Nephron progenitor cell (in vitro differentiated cells): ENCODE data around the gene CNTN5.

Source experiments
- DNase-seq: peaks from one replicate; pipeline ENCODE4 v3.0.0; 2021
- H3K27ac Mint-ChIP-seq: 2 replicates; pipeline ENCODE4 v1.8.0; 2021; ENCODE audit warnings: mild to moderate bottlenecking, moderate library complexity, mixed read lengths
- H3K27me3 Mint-ChIP-seq: 2 replicates; pipeline ENCODE4 v1.8.0; 2021; ENCODE audit warnings: mild to moderate bottlenecking, low read depth, mixed read lengths; ENCODE audit not compliant: poor library complexity
- H3K36me3 Mint-ChIP-seq: 2 replicates; pipeline ENCODE4 v1.8.0; 2021; ENCODE audit warnings: low read depth, mixed read lengths
- H3K4me1 Mint-ChIP-seq: 2 replicates; pipeline ENCODE4 v1.8.0; 2021; ENCODE audit warnings: mixed read lengths
- H3K4me3 Mint-ChIP-seq: 2 replicates; pipeline ENCODE4 v1.8.0; 2021; ENCODE audit warnings: mild to moderate bottlenecking, moderate library complexity, mixed read lengths
- H3K9me3 Mint-ChIP-seq: 2 replicates; pipeline ENCODE4 v1.8.0; 2021; ENCODE audit warnings: mild to moderate bottlenecking, moderate library complexity, mixed read lengths
- TF ChIP-seq, protein P1 (sequence below): fragments of 200-600 bp; sonication (generic); IDR thresholded peaks from 2 replicates; pipeline ENCODE4 v1.5.0; 2021; ENCODE audit warnings: antibody characterized with exemption

Gene CNTN5

DNA sequence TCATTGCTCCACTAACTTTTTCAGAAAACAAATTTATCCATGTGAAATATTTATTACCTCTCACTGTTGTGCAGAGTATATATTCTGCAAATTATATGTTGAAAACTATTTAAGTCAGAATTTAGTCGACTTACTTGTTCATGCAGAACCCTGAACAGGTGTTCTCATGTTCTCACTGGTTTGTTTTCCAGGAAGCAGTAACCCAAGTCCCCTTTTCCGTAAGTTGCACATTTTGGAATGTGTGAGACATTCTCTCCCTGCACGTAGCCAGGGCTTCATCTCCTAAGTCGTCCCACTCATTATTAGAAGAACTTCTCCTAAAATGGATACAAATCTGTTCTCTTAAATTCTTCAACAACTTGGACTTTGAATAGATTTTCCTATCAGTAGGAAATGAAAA, 524.9 kb downstream of the CNTN5 start:
- no peak overlapping the region for H3K4me3 Mint-ChIP-seq
- no peak overlapping the region for H3K27ac Mint-ChIP-seq
- H3K36me3 Mint-ChIP-seq = no peaks in the 10 kb centered on the region
- H3K27me3 Mint-ChIP-seq = no peaks in the 10 kb centered on the region
- no peaks in the 10 kb centered on the region for H3K9me3 Mint-ChIP-seq
- no peak for DNase-seq
- TF ChIP-seq, protein P1, sequence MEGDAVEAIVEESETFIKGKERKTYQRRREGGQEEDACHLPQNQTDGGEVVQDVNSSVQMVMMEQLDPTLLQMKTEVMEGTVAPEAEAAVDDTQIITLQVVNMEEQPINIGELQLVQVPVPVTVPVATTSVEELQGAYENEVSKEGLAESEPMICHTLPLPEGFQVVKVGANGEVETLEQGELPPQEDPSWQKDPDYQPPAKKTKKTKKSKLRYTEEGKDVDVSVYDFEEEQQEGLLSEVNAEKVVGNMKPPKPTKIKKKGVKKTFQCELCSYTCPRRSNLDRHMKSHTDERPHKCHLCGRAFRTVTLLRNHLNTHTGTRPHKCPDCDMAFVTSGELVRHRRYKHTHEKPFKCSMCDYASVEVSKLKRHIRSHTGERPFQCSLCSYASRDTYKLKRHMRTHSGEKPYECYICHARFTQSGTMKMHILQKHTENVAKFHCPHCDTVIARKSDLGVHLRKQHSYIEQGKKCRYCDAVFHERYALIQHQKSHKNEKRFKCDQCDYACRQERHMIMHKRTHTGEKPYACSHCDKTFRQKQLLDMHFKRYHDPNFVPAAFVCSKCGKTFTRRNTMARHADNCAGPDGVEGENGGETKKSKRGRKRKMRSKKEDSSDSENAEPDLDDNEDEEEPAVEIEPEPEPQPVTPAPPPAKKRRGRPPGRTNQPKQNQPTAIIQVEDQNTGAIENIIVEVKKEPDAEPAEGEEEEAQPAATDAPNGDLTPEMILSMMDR = no peak
- no peaks in the 10 kb centered on the region for H3K4me1 Mint-ChIP-seq

DNA sequence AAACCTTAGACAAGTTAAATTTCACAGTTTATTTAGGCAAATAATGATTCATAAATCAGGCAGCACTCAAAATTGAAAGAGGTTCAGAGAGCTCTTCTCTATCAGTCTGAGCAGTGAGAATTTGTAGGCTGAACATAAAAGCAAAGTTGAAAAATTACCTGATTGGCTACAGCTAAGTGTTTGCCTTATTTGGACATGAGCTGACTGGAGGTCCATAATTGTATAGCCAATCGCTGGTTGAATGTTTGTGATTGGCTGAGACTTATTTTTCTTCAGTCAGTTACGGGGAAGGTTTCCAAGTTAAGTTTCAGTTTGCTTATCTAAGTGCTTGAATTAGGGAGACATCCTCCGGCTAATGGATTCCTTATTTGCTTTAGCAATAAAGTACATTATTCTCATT, 527.5 kb downstream of the CNTN5 start:
- Mint-ChIP-seq H3K36me3 (no peaks in the 10 kb centered on the region), H3K4me1 (no peaks in the 10 kb centered on the region), H3K9me3 (no peaks in the 10 kb centered on the region), H3K27me3 (no peaks in the 10 kb centered on the region), H3K27ac (no peak overlapping the region), H3K4me3 (no peak overlapping the region)
- no peak for DNase-seq
- TF ChIP-seq, protein P1 = no peak

DNA sequence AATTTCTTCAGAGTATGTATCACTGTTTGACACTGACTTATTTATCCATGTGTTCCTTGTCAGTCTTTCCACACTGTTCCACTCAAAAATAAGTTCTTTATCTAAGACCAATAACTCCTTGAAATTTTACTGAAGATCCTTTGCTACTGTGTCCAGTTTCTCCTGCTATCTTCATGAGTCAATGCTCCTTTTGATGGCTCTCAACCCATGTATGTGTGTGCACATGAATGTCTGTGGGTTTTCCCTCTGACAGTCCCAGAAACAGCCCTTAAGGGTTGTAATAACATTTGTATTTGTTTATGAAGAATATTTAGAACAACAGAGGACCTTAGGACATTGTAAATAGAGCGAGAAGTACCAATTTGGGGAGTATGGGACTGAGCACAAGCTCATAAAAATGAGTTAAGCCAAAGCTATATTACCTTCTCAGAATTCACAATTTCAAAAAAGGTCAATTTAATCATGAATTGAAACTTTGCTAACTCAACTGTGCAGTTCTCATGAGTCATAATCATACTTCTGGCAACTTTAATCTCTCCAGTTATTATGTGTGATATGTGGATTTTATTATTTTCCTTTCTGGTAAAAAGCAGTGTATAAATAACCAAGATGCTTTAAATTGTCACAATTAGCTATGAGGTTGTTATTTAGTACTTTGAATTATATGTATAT, 533.6 kb downstream of the CNTN5 start:
- no peak overlapping the region for H3K27ac Mint-ChIP-seq
- H3K36me3 Mint-ChIP-seq = no peaks in the 10 kb centered on the region
- no peak overlapping the region for H3K4me3 Mint-ChIP-seq
- TF ChIP-seq, protein P1 = no peak
- DNase-seq = no peak
- H3K27me3 Mint-ChIP-seq = no peaks in the 10 kb centered on the region
- H3K9me3 Mint-ChIP-seq = no peaks in the 10 kb centered on the region
- no peaks in the 10 kb centered on the region for H3K4me1 Mint-ChIP-seq

DNA sequence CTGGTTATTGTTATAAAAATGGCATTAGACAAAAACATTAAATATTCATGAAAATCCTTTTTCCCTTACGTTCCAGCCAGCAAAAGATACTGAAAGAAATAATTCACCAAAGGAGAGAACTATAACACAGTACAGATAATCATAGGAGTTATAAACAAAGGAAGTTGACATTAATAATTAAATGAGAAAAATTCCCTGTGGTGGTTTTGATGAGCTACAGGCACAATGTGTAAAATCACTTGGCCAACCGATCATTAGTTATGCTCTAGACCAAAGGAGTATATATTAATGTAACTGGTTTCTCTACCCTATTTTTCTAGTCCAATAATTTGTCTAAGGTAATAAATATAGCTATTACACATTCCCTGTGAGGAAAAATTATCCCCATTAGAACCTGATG, 534.7 kb downstream of the CNTN5 start:
- no peaks in the 10 kb centered on the region for H3K36me3 Mint-ChIP-seq
- TF ChIP-seq, protein P1 = no peak
- H3K4me3 Mint-ChIP-seq = no peak overlapping the region
- no peak overlapping the region for H3K27ac Mint-ChIP-seq
- no peaks in the 10 kb centered on the region for H3K4me1 Mint-ChIP-seq
- H3K9me3 Mint-ChIP-seq = no peaks in the 10 kb centered on the region
- no peak for DNase-seq
- no peaks in the 10 kb centered on the region for H3K27me3 Mint-ChIP-seq

DNA sequence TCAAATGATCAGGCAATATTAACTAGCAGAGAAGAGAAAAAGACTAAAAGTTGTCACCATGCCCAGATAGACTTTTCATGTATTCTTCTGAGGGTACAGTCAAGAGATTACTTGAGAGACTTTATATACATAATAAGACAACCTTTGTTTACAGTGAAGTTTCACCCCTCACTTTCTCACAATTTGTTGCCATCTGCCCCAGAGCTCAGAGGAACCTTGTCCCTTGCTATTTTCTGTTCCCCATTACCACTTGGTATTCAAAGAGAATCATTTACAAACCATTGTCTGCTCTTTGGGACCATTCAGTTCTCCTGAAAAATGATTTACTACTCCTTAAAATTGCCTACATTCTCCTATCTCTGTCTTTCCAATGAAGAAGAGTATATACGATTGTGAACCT, 544.6 kb downstream of the CNTN5 start:
- Mint-ChIP-seq H3K4me1 (no peaks in the 10 kb centered on the region), H3K9me3 (no peaks in the 10 kb centered on the region), H3K4me3 (no peak overlapping the region), H3K36me3 (no peaks in the 10 kb centered on the region), H3K27me3 (no peaks in the 10 kb centered on the region), H3K27ac (no peak overlapping the region)
- TF ChIP-seq, protein P1 = no peak
- DNase-seq = no peak

DNA sequence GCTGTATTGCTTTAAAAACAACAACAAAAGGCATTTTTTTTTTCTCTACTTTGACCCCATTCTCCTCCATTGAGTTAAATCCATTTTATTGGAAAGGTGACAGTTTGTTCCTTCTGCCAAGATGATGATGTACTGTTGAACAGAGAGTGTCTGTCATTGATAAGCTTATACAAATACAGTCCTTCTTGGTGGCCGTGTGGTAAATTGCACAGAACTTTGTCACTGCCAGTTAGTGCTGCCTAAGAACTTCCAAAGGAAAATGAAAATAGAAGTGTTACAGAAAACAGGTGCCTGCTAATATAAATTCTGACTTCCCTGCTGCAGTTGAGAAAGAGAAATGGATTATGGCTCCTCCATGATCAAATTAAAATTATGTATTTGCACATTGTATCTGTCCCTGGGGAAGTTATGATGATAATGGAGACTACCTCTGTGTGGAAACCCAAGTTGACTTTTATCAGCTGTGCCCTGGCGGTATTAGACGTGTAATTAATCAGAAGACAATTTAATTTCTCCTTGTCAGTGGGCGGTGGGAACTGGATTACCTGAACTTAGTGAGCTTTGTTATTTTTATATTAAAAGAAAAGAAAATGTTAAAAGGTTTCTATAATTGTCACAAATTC, 546.7 kb downstream of the CNTN5 start:
- DNase-seq = no peak
- TF ChIP-seq, protein P1 = no peak
- Mint-ChIP-seq H3K4me3 (no peak overlapping the region), H3K27me3 (peaks cover 3% of the 10 kb centered on the region), H3K9me3 (no peaks in the 10 kb centered on the region), H3K4me1 (no peaks in the 10 kb centered on the region), H3K36me3 (no peaks in the 10 kb centered on the region), H3K27ac (no peak overlapping the region)
